NCI-H446 (cell line): ENCODE measurements around the gene ZNHIT2.
"Not testable (repeated sequence)": the region's sequence is repeated elsewhere in the genome, so short reads cannot be mapped to it uniquely, and the experiment has no call there.

Experiments used
- DNase-seq, 2 experiments: peaks; one replicate each; lab custom pipeline; 2025; lab: John Stamatoyannopoulos, UW

Gene ZNHIT2

GRCh38 chr11:65119670-65119995 is 2.1 kb upstream of the ZNHIT2 start:
- no peak for DNase-seq

- not testable (repeated sequence) for DNase-seq
Measured at GRCh38 chr11:65118891-65119669, 1.6 kb upstream of the ZNHIT2 start.

- DNase-seq: no peak
Measured at GRCh38 chr11:65118097-65118837, 766 bp upstream of the ZNHIT2 start.

- peak in 1 of 2 experiments; percentile 49 for DNase-seq
Measured at GRCh38 chr11:65116370-65117205, 913 bp downstream of the ZNHIT2 start.

- no peak for DNase-seq
Measured at GRCh38 chr11:65115361-65116082, 2.0 kb downstream of the ZNHIT2 start.

- no peak for DNase-seq
Measured at GRCh38 chr11:65114538-65115171, 2.8 kb downstream of the ZNHIT2 start.

GRCh38 chr11:65113839-65114238 is 3.7 kb downstream of the ZNHIT2 start:
- DNase-seq: peak in 1 of 2 experiments; percentile 26

- DNase-seq: peak in 1 of 2 experiments; percentile 64
Measured at GRCh38 chr11:65113361-65113756, 4.1 kb downstream of the ZNHIT2 start.

- peak in 1 of 2 experiments; percentile 71 for DNase-seq
Measured at GRCh38 chr11:65112546-65113360, 4.7 kb downstream of the ZNHIT2 start.

GRCh38 chr11:65111744-65112545 is 5.6 kb downstream of the ZNHIT2 start, which contains the start of gene TM7SF2:
Gene TM7SF2 (plus strand): TSS chr11:65111872. CDS start chr11:65112016, 144 bp downstream.
- DNase-seq: peak; percentile 88 to 97

GRCh38 chr11:65111159-65111743 is 6.2 kb downstream of the ZNHIT2 start:
- no peak for DNase-seq

- DNase-seq: peak; percentile 87 to 88
Measured at GRCh38 chr11:65110354-65110861, 7.1 kb downstream of the ZNHIT2 start.

- no peak for DNase-seq
Measured at GRCh38 chr11:65109231-65110198, 8.0 kb downstream of the ZNHIT2 start.

- no peak for DNase-seq
Measured at GRCh38 chr11:65108469-65109123, 8.9 kb downstream of the ZNHIT2 start.

- DNase-seq: no peak
Measured at GRCh38 chr11:65107751-65108468, 9.6 kb downstream of the ZNHIT2 start.

GRCh38 chr11:65107078-65107477 is 10.4 kb downstream of the ZNHIT2 start:
- DNase-seq: no peak
